ENCODE results near the gene DUSP12.

DNA sequence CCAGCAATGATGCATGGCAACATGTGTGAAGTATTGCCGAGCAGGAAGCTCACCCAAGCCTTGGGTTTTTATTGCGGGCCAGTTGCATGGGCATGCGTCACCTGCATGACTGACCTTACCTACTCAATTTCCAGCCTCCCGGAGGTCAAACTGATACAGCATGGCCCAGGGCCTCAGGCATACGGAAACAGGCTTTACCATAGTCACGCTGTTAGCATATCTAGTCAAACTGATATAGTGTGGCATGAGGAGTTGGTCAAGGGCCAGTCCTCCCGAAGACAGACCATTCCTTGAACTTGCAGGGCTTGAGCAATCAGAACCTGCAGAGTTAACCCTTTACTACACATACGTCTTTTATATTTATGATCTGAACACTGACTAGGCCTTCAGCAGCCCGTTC is 6.4 kb upstream of the DUSP12 start:
- TF ChIP-seq JUND (IDR thresholded peaks at IDR 0.05) (no peak), POLR2AphosphoS5 (IDR thresholded peaks at IDR 0.05; ENCODE audit: low read depth, low read length) (no peak)
- TF ChIP-seq, protein P1, sequence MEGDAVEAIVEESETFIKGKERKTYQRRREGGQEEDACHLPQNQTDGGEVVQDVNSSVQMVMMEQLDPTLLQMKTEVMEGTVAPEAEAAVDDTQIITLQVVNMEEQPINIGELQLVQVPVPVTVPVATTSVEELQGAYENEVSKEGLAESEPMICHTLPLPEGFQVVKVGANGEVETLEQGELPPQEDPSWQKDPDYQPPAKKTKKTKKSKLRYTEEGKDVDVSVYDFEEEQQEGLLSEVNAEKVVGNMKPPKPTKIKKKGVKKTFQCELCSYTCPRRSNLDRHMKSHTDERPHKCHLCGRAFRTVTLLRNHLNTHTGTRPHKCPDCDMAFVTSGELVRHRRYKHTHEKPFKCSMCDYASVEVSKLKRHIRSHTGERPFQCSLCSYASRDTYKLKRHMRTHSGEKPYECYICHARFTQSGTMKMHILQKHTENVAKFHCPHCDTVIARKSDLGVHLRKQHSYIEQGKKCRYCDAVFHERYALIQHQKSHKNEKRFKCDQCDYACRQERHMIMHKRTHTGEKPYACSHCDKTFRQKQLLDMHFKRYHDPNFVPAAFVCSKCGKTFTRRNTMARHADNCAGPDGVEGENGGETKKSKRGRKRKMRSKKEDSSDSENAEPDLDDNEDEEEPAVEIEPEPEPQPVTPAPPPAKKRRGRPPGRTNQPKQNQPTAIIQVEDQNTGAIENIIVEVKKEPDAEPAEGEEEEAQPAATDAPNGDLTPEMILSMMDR (IDR thresholded peaks at IDR 0.05 in 2 of 3, conservative IDR thresholded peaks at IDR 0.05 in 1 of 3; ENCODE audit: borderline replicate concordance in 1 of 3, insufficient read depth in 1 of 3, low read depth in 2 of 3, low read length in 2 of 3), result no peak
- TF ChIP-seq, protein P2, sequence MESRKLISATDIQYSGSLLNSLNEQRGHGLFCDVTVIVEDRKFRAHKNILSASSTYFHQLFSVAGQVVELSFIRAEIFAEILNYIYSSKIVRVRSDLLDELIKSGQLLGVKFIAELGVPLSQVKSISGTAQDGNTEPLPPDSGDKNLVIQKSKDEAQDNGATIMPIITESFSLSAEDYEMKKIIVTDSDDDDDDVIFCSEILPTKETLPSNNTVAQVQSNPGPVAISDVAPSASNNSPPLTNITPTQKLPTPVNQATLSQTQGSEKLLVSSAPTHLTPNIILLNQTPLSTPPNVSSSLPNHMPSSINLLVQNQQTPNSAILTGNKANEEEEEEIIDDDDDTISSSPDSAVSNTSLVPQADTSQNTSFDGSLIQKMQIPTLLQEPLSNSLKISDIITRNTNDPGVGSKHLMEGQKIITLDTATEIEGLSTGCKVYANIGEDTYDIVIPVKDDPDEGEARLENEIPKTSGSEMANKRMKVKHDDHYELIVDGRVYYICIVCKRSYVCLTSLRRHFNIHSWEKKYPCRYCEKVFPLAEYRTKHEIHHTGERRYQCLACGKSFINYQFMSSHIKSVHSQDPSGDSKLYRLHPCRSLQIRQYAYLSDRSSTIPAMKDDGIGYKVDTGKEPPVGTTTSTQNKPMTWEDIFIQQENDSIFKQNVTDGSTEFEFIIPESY (IDR thresholded peaks at IDR 0.05; ENCODE audit: extremely low read depth, insufficient replicate concordance, low read length), result no peak

All from HCT116 (cell line).